ENCODE results near the gene CENPM. TPM values are rescaled to one million over a fixed set of nuclear protein-coding genes. Genes with fewer than 3 reads are reported as not detected.

The CENPM gene
- total RNA-seq, 1 donor from 2014 or later = 3.3 TPM

- Mint-ChIP-seq H3K27me3 (ENCODE audit: low read depth) (no peaks in the 10 kb centered on the region), H3K4me1 (ENCODE audit: low read depth) (peaks cover 16% of the 10 kb centered on the region), H3K4me3 (ENCODE audit: unreplicated experiment) (no peak overlapping the region), H3K27ac (ENCODE audit: unreplicated experiment) (peak overlapping the region; percentile 81), H3K9me3 (ENCODE audit: low read depth) (no peaks in the 10 kb centered on the region), H3K36me3 (ENCODE audit: low read depth) (no peaks in the 10 kb centered on the region)
- TF ChIP-seq CTCF (IDR thresholded peaks at IDR 0.05) = peak; percentile 96
- DNase-seq (ENCODE audit: low spot score) = no peak
Measured at GRCh38 chr22:41940832-41941765, 5.9 kb downstream of the CENPM start.

DNA sequence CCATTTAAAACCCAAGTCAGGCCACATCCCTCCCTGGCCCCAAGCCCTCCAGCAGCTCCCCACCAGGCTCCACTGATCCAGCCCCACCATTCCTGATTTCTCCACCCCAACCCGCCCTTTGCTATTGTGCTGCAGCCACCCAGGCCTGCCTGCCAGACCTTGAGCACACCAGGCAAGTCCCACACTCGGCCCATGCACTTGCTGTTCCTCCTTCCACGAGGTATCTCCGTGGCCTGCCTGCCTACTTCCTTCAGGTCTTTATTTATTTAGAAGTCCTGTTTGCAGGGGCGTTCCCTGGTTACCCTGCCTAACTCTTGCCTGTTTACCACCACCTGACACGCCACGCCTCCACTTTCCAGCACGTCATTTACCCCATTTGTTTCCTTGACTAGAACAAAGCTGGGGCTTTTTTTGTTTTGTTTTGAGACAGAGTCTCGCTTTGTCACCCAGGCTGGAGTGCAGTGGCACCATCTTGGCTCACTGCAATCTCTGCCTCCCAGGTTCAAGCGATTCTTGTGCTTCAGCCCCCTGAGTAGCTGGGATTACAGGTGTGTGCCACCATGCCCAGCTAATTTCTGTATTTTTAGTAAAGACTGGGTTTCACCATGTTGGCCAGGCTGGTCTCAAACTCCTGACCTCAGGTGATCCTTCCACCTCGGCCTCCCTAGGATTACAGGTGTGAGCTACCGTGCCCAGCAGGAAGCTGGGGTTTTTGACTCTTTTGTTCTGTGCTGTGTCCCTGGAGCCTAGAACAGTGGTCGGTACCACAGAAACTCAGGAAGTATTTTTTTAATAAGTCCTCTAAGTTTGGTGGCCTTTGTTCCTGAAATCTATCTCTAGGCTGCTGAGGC lies 6.7 kb downstream of the CENPM start:
- no peak overlapping the region for H3K4me3 Mint-ChIP-seq (ENCODE audit: unreplicated experiment)

DNA sequence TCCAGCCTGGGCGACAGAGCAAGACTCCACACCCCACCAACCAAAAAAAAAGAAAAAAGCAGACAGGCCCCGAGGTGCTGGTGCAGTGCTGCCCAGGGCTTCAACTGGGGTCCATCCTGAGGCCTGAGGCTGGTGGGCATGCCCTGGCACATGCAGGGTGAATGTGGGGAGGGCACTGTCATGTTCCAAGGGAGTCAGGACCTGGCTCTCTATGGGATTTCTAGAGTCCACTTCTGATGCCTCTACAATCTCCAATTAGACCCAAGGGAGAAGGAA lies 10.1 kb downstream of the CENPM start:
- no peaks in the 10 kb centered on the region for H3K9me3 Mint-ChIP-seq (ENCODE audit: low read depth)
- no peak overlapping the region for H3K4me3 Mint-ChIP-seq (ENCODE audit: unreplicated experiment)

More for the DNA sequence above, 6.7 kb downstream of the CENPM start:
- H3K9me3 Mint-ChIP-seq (ENCODE audit: low read depth) = no peaks in the 10 kb centered on the region
- H3K4me1 Mint-ChIP-seq (ENCODE audit: low read depth) = peaks cover 10% of the 10 kb centered on the region
- H3K27ac Mint-ChIP-seq (ENCODE audit: unreplicated experiment) = peak overlapping the region; percentile 81
- H3K36me3 Mint-ChIP-seq (ENCODE audit: low read depth) = no peaks in the 10 kb centered on the region
- no peak for TF ChIP-seq CTCF (IDR thresholded peaks at IDR 0.05)
- DNase-seq (ENCODE audit: low spot score) = no peak
- no peaks in the 10 kb centered on the region for H3K27me3 Mint-ChIP-seq (ENCODE audit: low read depth)

DNA sequence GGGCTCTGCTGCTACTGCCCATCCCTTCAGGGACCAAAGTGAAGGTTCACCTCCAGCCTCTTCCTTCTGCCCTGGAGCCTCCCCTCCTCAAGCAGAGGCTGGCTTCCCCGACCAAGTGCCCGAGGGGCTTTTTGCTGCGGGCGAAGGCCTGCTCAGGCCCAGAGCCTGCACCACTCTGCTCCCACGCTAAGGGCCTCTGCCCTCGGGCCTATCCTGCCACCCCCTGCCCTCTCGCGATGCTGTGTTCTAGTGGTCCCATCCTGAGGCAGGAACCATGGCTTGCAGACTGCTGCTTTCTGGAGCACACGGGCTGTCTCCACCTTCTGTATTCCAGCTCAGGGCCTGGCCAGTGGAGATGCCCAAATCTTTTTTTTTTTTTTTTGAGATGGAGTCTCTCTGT lies 11.4 kb downstream of the CENPM start:
- no peaks in the 10 kb centered on the region for H3K27me3 Mint-ChIP-seq (ENCODE audit: low read depth)
- H3K9me3 Mint-ChIP-seq (ENCODE audit: low read depth) = no peaks in the 10 kb centered on the region
- no peak for DNase-seq (ENCODE audit: low spot score)
- TF ChIP-seq CTCF (IDR thresholded peaks at IDR 0.05) = no peak
- no peak overlapping the region for H3K4me3 Mint-ChIP-seq (ENCODE audit: unreplicated experiment)
- no peak overlapping the region for H3K27ac Mint-ChIP-seq (ENCODE audit: unreplicated experiment)
- no peaks in the 10 kb centered on the region for H3K36me3 Mint-ChIP-seq (ENCODE audit: low read depth)
- H3K4me1 Mint-ChIP-seq (ENCODE audit: low read depth) = peaks cover under 1% of the 10 kb centered on the region

More for the DNA sequence above, 10.1 kb downstream of the CENPM start:
- Mint-ChIP-seq H3K36me3 (ENCODE audit: low read depth) (no peaks in the 10 kb centered on the region), H3K4me1 (ENCODE audit: low read depth) (peaks cover 10% of the 10 kb centered on the region), H3K27me3 (ENCODE audit: low read depth) (no peaks in the 10 kb centered on the region), H3K27ac (ENCODE audit: unreplicated experiment) (no peak overlapping the region)
- TF ChIP-seq CTCF (IDR thresholded peaks at IDR 0.05) = no peak
- DNase-seq (ENCODE audit: low spot score) = no peak

GRCh38 chr22:41935015-41935351 lies 12.0 kb downstream of the CENPM start:
- no peak for TF ChIP-seq CTCF (IDR thresholded peaks at IDR 0.05)
- Mint-ChIP-seq H3K9me3 (ENCODE audit: low read depth) (no peaks in the 10 kb centered on the region), H3K4me3 (ENCODE audit: unreplicated experiment) (no peak overlapping the region), H3K36me3 (ENCODE audit: low read depth) (no peaks in the 10 kb centered on the region), H3K27ac (ENCODE audit: unreplicated experiment) (no peak overlapping the region), H3K4me1 (ENCODE audit: low read depth) (no peaks in the 10 kb centered on the region), H3K27me3 (ENCODE audit: low read depth) (no peaks in the 10 kb centered on the region)
- DNase-seq (ENCODE audit: low spot score) = no peak
